ENCODE results near the gene MEAF6. TPM values are rescaled to one million over a fixed set of nuclear protein-coding genes. Genes with fewer than 3 reads are reported as not detected.
A peak's percentile ranks its signal among the peaks of the same experiment; 100 is the strongest.

The MEAF6 gene
- total RNA-seq, 1 donor from 2014 or later: 95.6 TPM

DNA sequence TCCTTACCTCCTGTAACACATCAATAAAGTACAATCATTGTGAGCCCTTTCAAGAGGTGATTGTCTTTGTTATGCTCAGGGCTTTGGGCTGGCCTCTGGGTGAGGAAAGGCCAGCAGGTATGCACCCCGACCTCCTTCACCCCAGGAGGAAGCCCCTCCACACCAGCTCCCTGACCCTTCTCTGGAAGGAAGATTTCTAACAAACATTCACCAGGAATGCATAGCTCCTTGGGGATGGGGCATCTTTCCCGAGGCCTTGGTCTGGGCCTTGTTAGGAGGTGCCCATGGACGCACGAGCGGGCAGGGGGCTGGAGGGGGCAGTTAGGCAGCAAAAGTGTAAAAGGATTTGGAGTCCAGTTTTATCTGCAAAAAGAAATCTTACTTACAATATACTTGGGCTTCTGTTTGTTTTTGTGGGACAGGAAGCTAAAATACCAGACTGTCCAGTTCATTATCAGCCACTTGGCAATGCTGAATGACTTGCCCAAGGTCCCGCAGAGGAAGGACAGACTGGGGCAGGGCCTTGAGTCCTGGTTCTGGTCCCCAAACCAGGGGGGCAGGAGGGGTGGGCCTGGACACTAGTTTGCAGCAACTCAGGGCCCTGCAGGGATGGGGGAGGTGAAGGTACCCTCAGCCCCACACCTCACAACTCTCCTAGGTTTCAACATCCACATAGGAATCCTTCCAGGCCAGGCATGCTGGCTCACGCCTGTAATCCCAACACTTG, 30.1 kb downstream of the MEAF6 start:
- Mint-ChIP-seq H3K27me3 (no peaks in the 10 kb centered on the region), H3K9me3 (no peaks in the 10 kb centered on the region), H3K4me3 (no peak overlapping the region), H3K4me1 (peaks cover 33% of the 10 kb centered on the region), H3K36me3 (ENCODE audit: low read depth) (peaks cover 49% of the 10 kb centered on the region), H3K27ac (peak overlapping the region; percentile 55)
- DNase-seq: no peak
- intact Hi-C loops (cut with micrococcal nuclease): no loop called here

- H3K4me3 Mint-ChIP-seq: no peak overlapping the region
- no peaks in the 10 kb centered on the region for H3K9me3 Mint-ChIP-seq
- intact Hi-C loops (cut with micrococcal nuclease): no loop called here
- H3K27me3 Mint-ChIP-seq: no peaks in the 10 kb centered on the region
- H3K27ac Mint-ChIP-seq: no peak overlapping the region
- peaks cover 56% of the 10 kb centered on the region for H3K36me3 Mint-ChIP-seq (ENCODE audit: low read depth)
- peaks cover 37% of the 10 kb centered on the region for H3K4me1 Mint-ChIP-seq
- no peak for DNase-seq
Observed at GRCh38 chr1:37483785-37484184, 30.8 kb downstream of the MEAF6 start.

- intact Hi-C loops (cut with micrococcal nuclease): no loop called here
- H3K4me3 Mint-ChIP-seq: no peak overlapping the region
- no peak for DNase-seq
- H3K27me3 Mint-ChIP-seq: no peaks in the 10 kb centered on the region
- peaks cover 37% of the 10 kb centered on the region for H3K4me1 Mint-ChIP-seq
- peak overlapping the region; percentile 74 for H3K27ac Mint-ChIP-seq
- no peaks in the 10 kb centered on the region for H3K9me3 Mint-ChIP-seq
- peaks cover 60% of the 10 kb centered on the region for H3K36me3 Mint-ChIP-seq (ENCODE audit: low read depth)
Observed at GRCh38 chr1:37482796-37483744, 31.5 kb downstream of the MEAF6 start.

GRCh38 chr1:37482004-37482785, 32.4 kb downstream of the MEAF6 start:
- H3K36me3 Mint-ChIP-seq (ENCODE audit: low read depth): peaks cover 69% of the 10 kb centered on the region
- DNase-seq: no peak
- intact Hi-C loops (cut with micrococcal nuclease): no loop called here
- H3K4me3 Mint-ChIP-seq: peak overlapping the region; percentile 28
- peaks cover 38% of the 10 kb centered on the region for H3K4me1 Mint-ChIP-seq
- peak overlapping the region; percentile 87 for H3K27ac Mint-ChIP-seq
- H3K9me3 Mint-ChIP-seq: no peaks in the 10 kb centered on the region
- no peaks in the 10 kb centered on the region for H3K27me3 Mint-ChIP-seq

DNA sequence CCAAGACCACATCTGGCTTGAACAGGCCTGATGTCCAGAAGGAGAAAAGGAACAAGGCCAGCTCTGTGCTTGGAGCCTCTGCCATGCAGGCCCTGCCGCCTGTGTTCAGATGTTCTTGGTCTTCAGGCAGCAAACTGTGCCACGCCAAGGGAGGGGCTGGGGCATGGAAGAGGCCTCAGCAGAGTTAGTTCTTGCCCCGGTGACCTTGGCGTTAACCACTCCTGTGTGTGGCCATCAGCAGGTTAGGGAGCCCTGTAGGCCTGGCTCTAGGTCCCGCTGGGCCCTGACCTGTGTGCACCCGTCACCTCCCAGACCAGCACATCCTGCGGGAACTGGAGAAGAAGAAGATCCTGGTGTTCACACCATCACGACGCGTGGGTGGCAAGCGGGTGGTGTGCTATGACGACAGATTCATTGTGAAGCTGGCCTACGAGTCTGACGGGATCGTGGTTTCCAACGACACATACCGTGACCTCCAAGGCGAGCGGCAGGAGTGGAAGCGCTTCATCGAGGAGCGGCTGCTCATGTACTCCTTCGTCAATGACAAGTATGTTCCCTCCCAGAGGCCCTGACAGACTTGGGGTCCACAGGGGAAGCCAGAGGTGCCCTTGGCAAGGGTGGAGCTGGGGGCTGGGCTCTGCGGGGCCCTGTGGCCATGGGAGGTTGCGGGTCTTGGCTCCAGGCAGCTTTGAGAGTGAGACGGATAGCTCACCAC, 33.1 kb downstream of the MEAF6 start:
- peak; percentile 62 for DNase-seq
- Mint-ChIP-seq H3K9me3 (no peaks in the 10 kb centered on the region), H3K4me1 (peaks cover 32% of the 10 kb centered on the region), H3K4me3 (peak overlapping the region; percentile 28), H3K27me3 (no peaks in the 10 kb centered on the region), H3K36me3 (ENCODE audit: low read depth) (peaks cover 77% of the 10 kb centered on the region), H3K27ac (peak overlapping the region; percentile 87)
- intact Hi-C loops (cut with micrococcal nuclease): no loop called here

DNA sequence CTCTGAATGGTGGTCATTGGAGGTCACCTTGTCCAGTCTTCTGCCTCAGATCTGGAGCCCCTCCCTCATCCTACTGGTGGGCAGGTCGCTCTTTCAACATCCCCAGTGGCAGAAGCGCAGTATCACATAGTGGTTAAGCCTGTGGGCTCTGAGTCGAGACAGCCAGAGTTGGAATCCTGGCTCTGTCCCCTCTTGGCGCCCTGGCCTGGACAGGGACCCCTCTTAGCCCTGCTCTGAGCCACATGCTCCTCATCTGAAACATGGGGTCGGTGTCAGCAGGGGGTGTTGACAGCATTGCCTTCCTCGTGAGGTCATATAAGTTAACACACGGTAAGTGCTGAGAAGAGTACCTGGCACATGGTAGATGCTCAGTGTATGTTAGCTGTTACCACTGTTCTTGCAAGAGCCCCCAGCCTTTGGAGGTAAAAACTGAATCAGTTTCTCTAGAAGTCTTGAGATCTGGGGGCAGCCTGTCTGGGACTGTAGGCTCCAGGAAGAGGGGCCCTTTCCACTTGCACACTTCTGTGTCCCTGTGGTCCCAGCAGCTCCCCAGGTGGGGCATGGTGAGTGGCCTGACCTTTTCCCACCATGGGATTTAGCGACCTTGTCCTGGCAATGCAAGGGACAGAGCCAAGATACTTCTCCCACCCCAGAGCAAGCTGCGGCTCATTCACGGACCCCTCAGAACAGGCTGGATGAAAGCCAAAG, 33.8 kb downstream of the MEAF6 start:
- peak overlapping the region; percentile 87 for H3K27ac Mint-ChIP-seq
- DNase-seq: peak; percentile 61
- peaks cover 32% of the 10 kb centered on the region for H3K4me1 Mint-ChIP-seq
- intact Hi-C loops (cut with micrococcal nuclease): no loop called here
- H3K4me3 Mint-ChIP-seq: peak overlapping the region; percentile 97
- peaks cover 84% of the 10 kb centered on the region for H3K36me3 Mint-ChIP-seq (ENCODE audit: low read depth)
- no peaks in the 10 kb centered on the region for H3K27me3 Mint-ChIP-seq
- no peaks in the 10 kb centered on the region for H3K9me3 Mint-ChIP-seq

DNA sequence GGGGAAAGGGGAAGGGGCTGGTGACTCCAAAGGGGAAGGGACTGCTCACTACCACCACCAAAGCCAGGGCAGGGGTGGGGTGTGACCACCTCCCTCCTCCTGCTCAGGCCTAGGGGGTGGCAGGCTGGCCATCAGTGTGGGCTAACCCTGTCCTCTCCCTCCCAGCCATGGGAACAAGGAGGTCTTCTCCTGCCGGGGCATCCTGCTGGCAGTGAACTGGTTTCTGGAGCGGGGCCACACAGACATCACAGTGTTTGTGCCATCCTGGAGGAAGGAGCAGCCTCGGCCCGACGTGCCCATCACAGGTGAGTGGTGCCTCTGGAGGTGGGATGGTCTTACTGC, 34.5 kb downstream of the MEAF6 start:
- H3K4me3 Mint-ChIP-seq: peak overlapping the region; percentile 97
- H3K27me3 Mint-ChIP-seq: no peaks in the 10 kb centered on the region
- intact Hi-C loops (cut with micrococcal nuclease): no loop called here
- H3K27ac Mint-ChIP-seq: peak overlapping the region; percentile 98
- peaks cover 32% of the 10 kb centered on the region for H3K4me1 Mint-ChIP-seq
- no peak for DNase-seq
- H3K36me3 Mint-ChIP-seq (ENCODE audit: low read depth): peaks cover 90% of the 10 kb centered on the region
- H3K9me3 Mint-ChIP-seq: no peaks in the 10 kb centered on the region

GRCh38 chr1:37479255-37480124, 35.1 kb downstream of the MEAF6 start:
- Mint-ChIP-seq H3K27ac (peak overlapping the region; percentile 98), H3K9me3 (no peaks in the 10 kb centered on the region), H3K27me3 (no peaks in the 10 kb centered on the region), H3K36me3 (ENCODE audit: low read depth) (peaks cover 93% of the 10 kb centered on the region), H3K4me3 (peak overlapping the region; percentile 97), H3K4me1 (peaks cover 32% of the 10 kb centered on the region)
- peak; percentile 94 for DNase-seq
- intact Hi-C loops (cut with micrococcal nuclease): loop anchor here (1.0 to 10.0 kb wide), 9 partner anchors 35 to 1375 kb away; partner anchors contain the start of genes C1orf122, MAP7D1, MEAF6 and MTF1

DNA sequence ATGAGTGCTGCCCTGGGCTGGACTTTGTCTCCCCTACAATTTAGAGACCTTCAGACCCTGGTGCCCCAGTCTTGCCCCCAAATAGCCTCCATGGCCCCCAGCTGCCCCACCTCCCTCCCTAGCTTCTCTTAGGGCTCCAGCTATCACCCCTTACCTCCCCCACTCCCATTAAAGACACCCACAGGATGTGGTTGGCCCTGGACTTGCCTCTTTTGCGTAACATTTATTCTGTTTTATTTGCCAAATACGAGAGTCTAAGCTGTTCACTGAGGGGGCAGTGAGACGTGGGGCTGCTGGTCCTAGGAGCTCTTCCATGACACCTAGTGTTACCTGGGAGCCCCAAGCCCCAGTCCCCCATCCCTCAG, 35.7 kb downstream of the MEAF6 start:
- H3K27ac Mint-ChIP-seq: peak overlapping the region; percentile 98
- H3K4me1 Mint-ChIP-seq: peaks cover 31% of the 10 kb centered on the region
- no peaks in the 10 kb centered on the region for H3K9me3 Mint-ChIP-seq
- H3K4me3 Mint-ChIP-seq: peak overlapping the region; percentile 97
- intact Hi-C loops (cut with micrococcal nuclease): loop anchor here (1.0 to 10.0 kb wide), 9 partner anchors 35 to 1376 kb away; partner anchors contain the start of genes C1orf122, MAP7D1, MEAF6 and MTF1
- no peaks in the 10 kb centered on the region for H3K27me3 Mint-ChIP-seq
- H3K36me3 Mint-ChIP-seq (ENCODE audit: low read depth): peaks cover 87% of the 10 kb centered on the region
- DNase-seq: peak; percentile 80

- peak; percentile 74 for DNase-seq
- H3K36me3 Mint-ChIP-seq (ENCODE audit: low read depth): peaks cover 83% of the 10 kb centered on the region
- peaks cover 35% of the 10 kb centered on the region for H3K4me1 Mint-ChIP-seq
- peak overlapping the region; percentile 97 for H3K4me3 Mint-ChIP-seq
- intact Hi-C loops (cut with micrococcal nuclease): loop anchor here (2.0 to 10.0 kb wide), 8 partner anchors 76 to 1376 kb away; partner anchors contain the start of genes C1orf122, MAP7D1, MTF1 and RRAGC
- peak overlapping the region; percentile 98 for H3K27ac Mint-ChIP-seq
- no peaks in the 10 kb centered on the region for H3K27me3 Mint-ChIP-seq
- no peaks in the 10 kb centered on the region for H3K9me3 Mint-ChIP-seq
Observed at GRCh38 chr1:37478451-37478881, 36.1 kb downstream of the MEAF6 start.

DNA sequence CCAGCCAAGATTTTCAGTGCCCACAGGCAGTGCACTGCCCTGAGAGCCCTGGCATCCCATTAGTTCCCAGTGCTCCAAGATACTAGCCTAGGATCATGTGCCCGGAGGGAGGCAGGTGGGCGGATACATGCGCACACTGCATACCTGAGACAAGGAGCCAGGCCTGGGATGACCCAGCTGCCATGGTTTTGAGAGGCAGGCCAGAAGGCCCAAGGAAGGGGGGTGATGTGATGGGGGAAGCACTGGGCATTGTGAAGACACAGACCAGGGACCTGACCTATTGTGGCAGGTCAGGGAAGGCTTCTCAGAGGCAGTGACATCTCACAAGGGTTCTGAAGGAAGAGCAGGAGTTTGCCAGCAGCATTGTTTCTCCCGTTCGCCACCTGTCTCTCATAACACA, 36.6 kb downstream of the MEAF6 start:
- DNase-seq: peak; percentile 70
- no peaks in the 10 kb centered on the region for H3K9me3 Mint-ChIP-seq
- peaks cover 40% of the 10 kb centered on the region for H3K4me1 Mint-ChIP-seq

More for the DNA sequence above, 36.6 kb downstream of the MEAF6 start:
- no peaks in the 10 kb centered on the region for H3K27me3 Mint-ChIP-seq
- H3K27ac Mint-ChIP-seq: peak overlapping the region; percentile 98
- H3K4me3 Mint-ChIP-seq: peak overlapping the region; percentile 97
- intact Hi-C loops (cut with micrococcal nuclease): loop anchor here (2.0 to 10.0 kb wide), 8 partner anchors 77 to 1377 kb away; partner anchors contain the start of genes C1orf122, MAP7D1, MTF1 and RRAGC
- H3K36me3 Mint-ChIP-seq (ENCODE audit: low read depth): peaks cover 77% of the 10 kb centered on the region
